GM18909 (cell line): ENCODE data around the gene QRFP.
A peak's percentile ranks its signal among the peaks of the same experiment; 100 is the strongest.

Experiments
- ATAC-seq: cut with Tn5 transposase; IDR thresholded peaks from one replicate; pipeline ENCODE4 v1.9.1; 2021; ENCODE audit warnings: mild to moderate bottlenecking; ENCODE audit not compliant: unreplicated experiment, poor library complexity

Gene QRFP

GRCh38 chr9:130934246-130934645 is 37.6 kb upstream of the QRFP start:
- no peak for ATAC-seq

- no peak for ATAC-seq
Measured at GRCh38 chr9:130933114-130934046, 36.8 kb upstream of the QRFP start.

- ATAC-seq: no peak
Measured at GRCh38 chr9:130932255-130933079, 35.9 kb upstream of the QRFP start.

GRCh38 chr9:130931508-130932254 is 35.1 kb upstream of the QRFP start:
- peak; percentile 53 for ATAC-seq

GRCh38 chr9:130930804-130931349 is 34.3 kb upstream of the QRFP start:
- ATAC-seq: no peak

- no peak for ATAC-seq
Measured at GRCh38 chr9:130930132-130930803, 33.7 kb upstream of the QRFP start.

- ATAC-seq: no peak
Measured at GRCh38 chr9:130929571-130930038, 33.0 kb upstream of the QRFP start.

GRCh38 chr9:130927995-130928900 is 31.6 kb upstream of the QRFP start:
- ATAC-seq: peak; percentile 38

GRCh38 chr9:130927338-130927737 is 30.7 kb upstream of the QRFP start:
- ATAC-seq: no peak

- no peak for ATAC-seq
Measured at GRCh38 chr9:130925050-130925678, 28.6 kb upstream of the QRFP start.

- no peak for ATAC-seq
Measured at GRCh38 chr9:130924448-130924788, 27.8 kb upstream of the QRFP start.

GRCh38 chr9:130923611-130924447 is 27.2 kb upstream of the QRFP start:
- no peak for ATAC-seq

GRCh38 chr9:130922893-130923610 is 26.4 kb upstream of the QRFP start:
- ATAC-seq: no peak

- no peak for ATAC-seq
Measured at GRCh38 chr9:130921989-130922892, 25.6 kb upstream of the QRFP start.

GRCh38 chr9:130921300-130921988 is 24.8 kb upstream of the QRFP start:
- no peak for ATAC-seq
